SK-N-SH treated with all-trans-retinoic acid at 6 μM for 48 hours (cell line): ENCODE results near the gene DDX31.

ENCODE experiments used
- ATAC-seq: fragments of 200-7000 bp; cut with Tn5 transposase; 3 replicates; pipeline ENCODE4 v1.9.1; 2020; ENCODE audit warnings: mild to moderate bottlenecking, moderate library complexity
- ARNTL ChIP-seq: fragments of 450-650 bp; formaldehyde crosslinking; IDR thresholded peaks from 2 replicates; pipeline ENCODE4 v1.5.0; 2020; ENCODE audit warnings: low read depth, mild to moderate bottlenecking, moderate library complexity, borderline replicate concordance
- BACH2 ChIP-seq: fragments of 250-450 bp; sonication (Bioruptor Pico); IDR thresholded peaks from 2 replicates; pipeline ENCODE4 v1.9.0; 2021; ENCODE audit warnings: mild to moderate bottlenecking, borderline replicate concordance
- CREB5 ChIP-seq: fragments of 250-450 bp; sonication (Bioruptor Pico); IDR thresholded peaks from 2 replicates; pipeline ENCODE4 v1.5.1; 2020; ENCODE audit warnings: low read depth, mild to moderate bottlenecking, moderate library complexity
- CSDC2 ChIP-seq: fragments of 250-450 bp; sonication (Bioruptor Pico); IDR thresholded peaks from 2 replicates; pipeline ENCODE4 v1.5.0; 2020; ENCODE audit warnings: mild to moderate bottlenecking, moderate library complexity
- CSRNP3 ChIP-seq: fragments of 250-450 bp; sonication (Bioruptor Pico); IDR thresholded peaks from 2 replicates; pipeline ENCODE4 v1.5.1; 2021; ENCODE audit warnings: mild to moderate bottlenecking, moderate library complexity
- ESRRG ChIP-seq: fragments of 250-450 bp; sonication (Bioruptor Pico); IDR thresholded peaks from 2 replicates; pipeline ENCODE4 v1.6.1; 2021; ENCODE audit warnings: mild to moderate bottlenecking
- GLIS3 ChIP-seq: fragments of 250-450 bp; sonication (Bioruptor Pico); IDR thresholded peaks from 2 replicates; pipeline ENCODE4 v1.5.0; 2020; ENCODE audit warnings: mild to moderate bottlenecking, moderate library complexity
- ISL1 ChIP-seq: fragments of 250-450 bp; sonication (Bioruptor Pico); IDR thresholded peaks from 2 replicates; pipeline ENCODE4 v2.1.2; 2022; ENCODE audit warnings: mild to moderate bottlenecking, moderate library complexity
- OSR1 ChIP-seq: fragments of 250-450 bp; sonication (Bioruptor Pico); IDR thresholded peaks from 2 replicates; pipeline ENCODE4 v1.8.0; 2022; ENCODE audit warnings: moderate library complexity, mild to moderate bottlenecking, inconsistent platforms
- PATZ1 ChIP-seq: fragments of 250-450 bp; sonication (Bioruptor Pico); IDR thresholded peaks from 2 replicates; pipeline ENCODE4 v1.8.0; 2020; ENCODE audit warnings: mild to moderate bottlenecking, moderate library complexity, borderline replicate concordance
- POU6F1 ChIP-seq: fragments of 250-450 bp; sonication (Bioruptor Pico); IDR thresholded peaks from 2 replicates; pipeline ENCODE4 v1.8.0; 2021; ENCODE audit warnings: low read depth, mild to moderate bottlenecking, moderate library complexity, borderline replicate concordance
- PPARA ChIP-seq: fragments of 250-450 bp; sonication (Bioruptor Pico); IDR thresholded peaks from 2 replicates; pipeline ENCODE4 v1.5.0; 2020; ENCODE audit warnings: mild to moderate bottlenecking, borderline replicate concordance
- RARB ChIP-seq: fragments of 250-450 bp; sonication (Bioruptor Pico); IDR thresholded peaks from 2 replicates; pipeline ENCODE4 v1.8.0; 2021; ENCODE audit warnings: mild to moderate bottlenecking, moderate library complexity
- SNAI2 ChIP-seq: fragments of 250-450 bp; sonication (Bioruptor Pico); IDR thresholded peaks from 2 replicates; pipeline ENCODE4 v1.5.0; 2020; ENCODE audit warnings: mild to moderate bottlenecking, moderate library complexity
- TCF4 ChIP-seq: fragments of 250-450 bp; sonication (Bioruptor Pico); IDR thresholded peaks from 2 replicates; pipeline ENCODE4 v1.8.0; 2021; ENCODE audit warnings: mild to moderate bottlenecking, moderate library complexity, borderline replicate concordance
- TOX ChIP-seq: fragments of 250-450 bp; sonication (Bioruptor Pico); IDR thresholded peaks from 2 replicates; pipeline ENCODE4 v1.8.0; 2021; ENCODE audit warnings: mild to moderate bottlenecking, moderate library complexity, borderline replicate concordance
- TSHZ2 ChIP-seq: fragments of 250-450 bp; sonication (Bioruptor Pico); IDR thresholded peaks from 2 replicates; pipeline ENCODE4 v1.5.0; 2020; ENCODE audit warnings: mild to moderate bottlenecking, moderate library complexity
- ZC3H10 ChIP-seq: fragments of 250-450 bp; sonication (Bioruptor Pico); IDR thresholded peaks from 2 replicates; pipeline ENCODE4 v1.5.1; 2021; ENCODE audit warnings: mild to moderate bottlenecking, moderate library complexity
- ZFP3 ChIP-seq: fragments of 250-450 bp; sonication (Bioruptor Pico); IDR thresholded peaks from 2 replicates; pipeline ENCODE4 v1.5.0; 2020; ENCODE audit warnings: mild to moderate bottlenecking, moderate library complexity
- ZNF565 ChIP-seq: fragments of 450-650 bp; formaldehyde crosslinking; conservative IDR thresholded peaks from 2 replicates; pipeline ENCODE4 v1.5.0; 2020; ENCODE audit warnings: low read depth, mild to moderate bottlenecking, moderate library complexity
- ZNF70 ChIP-seq: fragments of 450-650 bp; formaldehyde crosslinking; IDR thresholded peaks from 2 replicates; pipeline ENCODE4 v1.5.0; 2020; ENCODE audit warnings: mild to moderate bottlenecking, moderate library complexity

The DDX31 gene

GRCh38 chr9:132673355-132673754 is 3.6 kb upstream of the DDX31 start:
- ATAC-seq = no peak
- TF ChIP-seq CSRNP3 (CRISPR knock-in tag) (no peak), CSDC2 (CRISPR knock-in tag) (no peak), RARB (no peak), ZNF70 (CRISPR knock-in tag) (no peak), PPARA (CRISPR knock-in tag) (no peak), GLIS3 (CRISPR knock-in tag) (no peak), ZFP3 (CRISPR knock-in tag) (no peak), TOX (CRISPR knock-in tag) (no peak), ZC3H10 (no peak), POU6F1 (CRISPR knock-in tag) (no peak), ISL1 (CRISPR knock-in tag) (no peak), TCF4 (CRISPR knock-in tag) (no peak), ZNF565 (no peak)
- TF ChIP-seq, all 23 proteins: peak for 0

GRCh38 chr9:132672413-132672690 is 2.6 kb upstream of the DDX31 start:
- TF ChIP-seq ARNTL (CRISPR knock-in tag) (no peak), BACH2 (CRISPR knock-in tag) (no peak)
- no peak for ATAC-seq

- TF ChIP-seq GLIS3 (CRISPR knock-in tag) = no peak
- no peak for TF ChIP-seq SNAI2
- no peak for TF ChIP-seq TOX (CRISPR knock-in tag)
- TF ChIP-seq OSR1 (CRISPR knock-in tag) = no peak
- TF ChIP-seq ARNTL (CRISPR knock-in tag) = no peak
- TF ChIP-seq TCF4 (CRISPR knock-in tag) = no peak
- TF ChIP-seq POU6F1 (CRISPR knock-in tag) = no peak
- no peak for TF ChIP-seq ESRRG (CRISPR knock-in tag)
- TF ChIP-seq CREB5 = no peak
- no peak for TF ChIP-seq TSHZ2 (CRISPR knock-in tag)
- TF ChIP-seq PATZ1 (CRISPR knock-in tag) = no peak
- ATAC-seq = no peak
Measured at GRCh38 chr9:132671620-132672412, 2.0 kb upstream of the DDX31 start.
